ENCODE data around the gene OLFM1.

DNA sequence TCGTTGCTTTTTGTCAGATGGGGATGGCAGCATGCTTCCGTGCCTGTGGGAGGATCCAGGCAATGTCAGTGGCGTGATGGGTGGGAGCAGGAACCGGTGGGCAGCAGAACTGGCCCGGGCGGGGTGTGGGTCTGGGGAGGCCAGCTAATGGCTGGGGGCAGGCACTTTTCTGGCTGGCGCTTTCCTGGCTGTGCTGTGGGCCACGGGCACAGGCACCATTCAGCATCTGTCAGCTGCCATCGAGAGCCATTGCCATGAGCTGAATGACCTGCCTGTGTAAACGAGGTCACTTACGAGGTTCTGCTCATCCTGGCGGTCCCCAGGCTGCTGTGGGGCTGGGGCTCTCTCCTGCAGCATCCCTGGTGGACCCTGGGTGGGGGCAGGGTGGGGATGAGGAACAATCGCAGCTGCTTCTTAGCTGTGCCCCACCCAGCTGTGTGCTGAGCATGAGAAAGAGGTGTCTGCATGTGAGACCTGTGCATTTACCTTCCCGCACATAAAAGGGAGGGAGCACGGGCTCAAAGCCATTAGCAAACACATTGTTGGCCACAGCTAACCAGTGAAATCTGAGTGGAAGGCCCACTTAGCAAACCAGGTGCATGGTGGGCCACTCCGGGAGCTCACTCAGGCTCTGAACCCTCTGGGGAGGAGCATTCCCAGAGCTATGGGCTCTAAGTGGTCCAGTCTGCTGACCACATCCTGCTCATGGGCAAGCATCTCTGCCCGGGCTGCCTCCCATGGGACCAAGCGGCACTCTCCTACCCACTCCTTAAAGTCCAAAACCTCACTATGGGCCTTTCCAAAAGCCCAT lies 41.3 kb upstream of the OLFM1 start:
- TF ChIP-seq, protein P1, sequence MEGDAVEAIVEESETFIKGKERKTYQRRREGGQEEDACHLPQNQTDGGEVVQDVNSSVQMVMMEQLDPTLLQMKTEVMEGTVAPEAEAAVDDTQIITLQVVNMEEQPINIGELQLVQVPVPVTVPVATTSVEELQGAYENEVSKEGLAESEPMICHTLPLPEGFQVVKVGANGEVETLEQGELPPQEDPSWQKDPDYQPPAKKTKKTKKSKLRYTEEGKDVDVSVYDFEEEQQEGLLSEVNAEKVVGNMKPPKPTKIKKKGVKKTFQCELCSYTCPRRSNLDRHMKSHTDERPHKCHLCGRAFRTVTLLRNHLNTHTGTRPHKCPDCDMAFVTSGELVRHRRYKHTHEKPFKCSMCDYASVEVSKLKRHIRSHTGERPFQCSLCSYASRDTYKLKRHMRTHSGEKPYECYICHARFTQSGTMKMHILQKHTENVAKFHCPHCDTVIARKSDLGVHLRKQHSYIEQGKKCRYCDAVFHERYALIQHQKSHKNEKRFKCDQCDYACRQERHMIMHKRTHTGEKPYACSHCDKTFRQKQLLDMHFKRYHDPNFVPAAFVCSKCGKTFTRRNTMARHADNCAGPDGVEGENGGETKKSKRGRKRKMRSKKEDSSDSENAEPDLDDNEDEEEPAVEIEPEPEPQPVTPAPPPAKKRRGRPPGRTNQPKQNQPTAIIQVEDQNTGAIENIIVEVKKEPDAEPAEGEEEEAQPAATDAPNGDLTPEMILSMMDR (IDR thresholded peaks at IDR 0.05): no peak
- no peak for TF ChIP-seq TCF7L2 (IDR thresholded peaks at IDR 0.05; ENCODE audit: low read depth, low read length)

Data from Panc1 (cell line).